ENCODE results near the gene MYCT1.

MYCT1 gene

DNA sequence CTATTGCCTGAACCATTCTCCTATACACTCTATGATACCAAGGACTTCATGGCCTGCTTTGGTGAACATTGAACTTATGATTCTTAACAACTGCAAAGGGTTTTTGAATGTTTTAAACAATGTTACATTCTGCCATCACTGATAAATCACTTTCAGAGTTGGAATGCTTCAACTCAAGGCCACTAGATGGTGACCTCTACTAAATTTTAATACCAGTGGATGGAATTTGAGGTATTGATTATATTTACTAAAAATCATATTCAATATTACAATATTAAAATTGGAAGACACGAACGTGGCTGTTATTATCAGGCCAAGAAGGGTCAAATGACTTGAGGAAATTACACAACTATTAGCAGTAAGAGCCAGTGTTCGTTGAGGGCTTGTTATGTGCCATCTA is 18.6 kb downstream of the MYCT1 start:
- Histone ChIP-seq H3K9me3 (replicated peaks in 1 of 11) (peaks cover 0 to 14% (median 7%) of the 10 kb centered on the region in 11 experiments; a peak in 8 of 22 replicates), H3K36me3 (no peaks in the 10 kb centered on the region), H3K27ac (no peak overlapping the region), H3K4me2 (no peak overlapping the region), H4K20me1 (no peaks in the 10 kb centered on the region), H3K4me3 (no peak overlapping the region), H3K4me1 (peaks cover 0 to 6% (median 2%) of the 10 kb centered on the region in 10 experiments; a peak in 6 of 20 replicates), H3K9ac (no peak overlapping the region), H3K27me3 (no peaks in the 10 kb centered on the region)
- no peak for TF ChIP-seq Cebpa-rat (IDR thresholded peaks at IDR 0.05)

DNA sequence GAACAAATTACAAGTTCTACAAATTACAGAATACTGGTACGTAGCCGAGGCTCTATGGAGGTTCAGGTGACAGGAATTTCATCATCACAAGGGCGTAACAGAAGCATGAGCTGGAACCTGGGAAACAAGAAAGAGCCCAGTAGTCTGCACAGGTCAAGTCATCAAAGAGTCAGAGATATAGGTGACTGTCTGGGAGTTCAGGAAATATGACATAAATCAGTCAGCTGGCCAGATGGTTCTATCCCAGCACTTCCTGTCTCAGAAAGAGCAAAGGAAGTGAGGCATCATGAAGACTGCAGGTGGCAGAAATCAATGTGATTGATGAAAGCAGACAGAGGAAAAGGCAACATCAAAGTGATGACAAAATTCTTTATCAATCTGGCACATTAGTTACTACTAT is 23.3 kb downstream of the MYCT1 start:
- Histone ChIP-seq H3K27me3 (no peaks in the 10 kb centered on the region), H3K4me1 (peaks cover 0 to 6% (median 2%) of the 10 kb centered on the region in 10 experiments; a peak in 6 of 20 replicates), H3K9ac (no peak overlapping the region), H3K36me3 (no peaks in the 10 kb centered on the region), H4K20me1 (no peaks in the 10 kb centered on the region), H3K4me2 (peak overlapping the region in 4 of 11 experiments; percentile 2 to 30 (median 20); a peak in 4 of 22 replicates), H3K27ac (no peak overlapping the region), H3K9me3 (replicated peaks in 1 of 11) (no peaks in the 10 kb centered on the region), H3K4me3 (no peak overlapping the region)
- no peak for TF ChIP-seq Cebpa-rat (IDR thresholded peaks at IDR 0.05)

DNA sequence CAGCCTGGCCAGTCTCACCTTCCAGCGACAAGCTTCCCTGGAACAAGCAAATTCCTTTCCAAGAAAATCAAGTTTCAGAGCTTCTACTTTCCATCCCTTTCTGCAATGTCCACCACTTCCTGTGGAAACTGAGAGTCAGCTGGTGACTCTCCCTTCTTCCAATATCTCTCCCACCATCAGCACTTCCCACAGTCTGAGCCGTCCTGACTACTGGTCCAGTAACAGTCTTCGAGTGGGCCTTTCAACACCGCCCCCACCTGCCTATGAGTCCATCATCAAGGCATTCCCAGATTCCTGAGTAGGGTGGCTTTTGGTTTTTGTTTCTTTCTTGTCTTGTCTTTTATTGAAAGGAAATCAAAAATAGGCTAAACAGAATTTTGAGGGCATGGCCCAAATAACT is 24.3 kb downstream of the MYCT1 start:
- Histone ChIP-seq H4K20me1 (no peaks in the 10 kb centered on the region), H3K4me2 (no peak overlapping the region)
- TF ChIP-seq Cebpa-rat (IDR thresholded peaks at IDR 0.05): no peak

DNA sequence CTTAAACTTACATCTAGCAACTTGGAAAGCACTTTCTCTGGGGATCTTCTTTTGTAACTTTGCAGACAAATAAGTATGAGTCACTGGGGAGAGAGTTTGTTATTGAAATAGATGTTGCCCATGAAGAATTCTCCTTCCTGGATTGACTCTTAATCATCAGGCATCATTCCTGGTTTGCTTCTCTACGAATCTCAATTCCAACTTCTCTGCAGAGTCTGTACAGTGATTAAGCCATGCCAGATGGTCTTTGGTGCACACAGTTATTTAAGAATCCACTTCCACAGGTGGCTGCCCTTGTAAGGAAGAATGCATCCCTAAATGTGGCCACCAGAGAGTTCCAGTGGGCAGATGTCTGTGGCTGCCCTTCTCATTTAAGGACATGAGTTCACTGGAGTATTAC is 25.7 kb downstream of the MYCT1 start:
- Histone ChIP-seq H3K4me2 (no peak overlapping the region), H3K27me3 (no peaks in the 10 kb centered on the region), H4K20me1 (no peaks in the 10 kb centered on the region), H3K9ac (no peak overlapping the region), H3K4me3 (no peak overlapping the region), H3K36me3 (no peaks in the 10 kb centered on the region), H3K27ac (no peak overlapping the region), H3K9me3 (replicated peaks in 1 of 11) (no peaks in the 10 kb centered on the region), H3K4me1 (peaks cover 0 to 6% (median 2%) of the 10 kb centered on the region in 10 experiments; a peak in 6 of 20 replicates)
- TF ChIP-seq Cebpa-rat (IDR thresholded peaks at IDR 0.05): no peak

More for the DNA sequence above, 24.3 kb downstream of the MYCT1 start:
- peaks cover 0 to 6% (median 2%) of the 10 kb centered on the region in 10 experiments; a peak in 6 of 20 replicates for H3K4me1 ChIP-seq
- H3K9me3 ChIP-seq (replicated peaks in 1 of 11): no peaks in the 10 kb centered on the region
- no peak overlapping the region for H3K9ac ChIP-seq
- no peaks in the 10 kb centered on the region for H3K27me3 ChIP-seq
- no peaks in the 10 kb centered on the region for H3K36me3 ChIP-seq
- no peak overlapping the region for H3K27ac ChIP-seq
- no peak overlapping the region for H3K4me3 ChIP-seq

DNA sequence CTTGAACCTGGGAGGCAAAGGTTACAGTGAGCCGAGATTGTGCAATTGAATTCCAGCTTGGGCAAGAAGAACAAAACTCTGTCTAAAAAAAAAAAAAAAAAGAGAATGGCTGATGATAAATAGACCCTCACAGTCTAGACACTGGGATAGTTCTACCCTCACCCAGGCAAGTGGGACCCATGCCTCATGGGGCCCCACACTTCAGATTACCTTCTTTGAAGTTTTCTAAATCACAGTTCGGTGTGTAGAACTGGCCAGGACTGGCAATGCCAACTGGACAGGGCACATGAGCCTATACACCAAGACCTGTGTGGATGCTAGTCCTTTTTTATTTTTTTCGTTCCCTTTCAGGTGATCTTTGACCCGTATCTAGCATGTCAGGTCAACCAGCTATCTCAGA is 28.6 kb downstream of the MYCT1 start:
- no peak overlapping the region for H3K9ac ChIP-seq
- no peaks in the 10 kb centered on the region for H3K27me3 ChIP-seq
- no peaks in the 10 kb centered on the region for H3K36me3 ChIP-seq

DNA sequence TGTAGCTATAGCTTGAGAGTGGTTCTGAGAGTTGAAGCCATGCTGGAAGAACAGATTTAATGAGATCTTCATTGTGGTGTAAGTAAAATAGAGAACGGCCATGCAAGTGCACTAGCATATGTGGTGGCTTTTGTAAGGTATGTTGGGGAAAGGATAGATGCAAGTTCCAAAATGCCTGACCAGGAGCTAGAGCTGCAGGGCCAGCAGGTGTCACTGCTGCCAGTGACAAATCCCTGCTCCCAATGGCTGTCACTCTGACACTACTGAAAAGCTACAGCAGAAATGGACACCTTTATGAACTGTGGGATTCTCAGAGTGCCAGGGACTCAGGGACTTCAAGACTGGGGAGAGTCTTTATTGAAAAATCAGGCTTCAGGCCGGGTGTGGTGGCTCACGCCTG is 29.8 kb downstream of the MYCT1 start:
- no peak overlapping the region for H3K4me3 ChIP-seq
- no peak overlapping the region for H3K9ac ChIP-seq
- H3K36me3 ChIP-seq: no peaks in the 10 kb centered on the region
- no peak overlapping the region for H3K27ac ChIP-seq
- no peak overlapping the region for H3K4me2 ChIP-seq
- TF ChIP-seq Cebpa-rat (IDR thresholded peaks at IDR 0.05): no peak
- H3K9me3 ChIP-seq (replicated peaks in 1 of 11): no peaks in the 10 kb centered on the region
- H4K20me1 ChIP-seq: no peaks in the 10 kb centered on the region
- H3K4me1 ChIP-seq: no peaks in the 10 kb centered on the region
- no peaks in the 10 kb centered on the region for H3K27me3 ChIP-seq

More for the DNA sequence above, 28.6 kb downstream of the MYCT1 start:
- TF ChIP-seq Cebpa-rat (IDR thresholded peaks at IDR 0.05): no peak
- peaks cover 0 to under 1% (median 0%) of the 10 kb centered on the region in 10 experiments; a peak in 2 of 20 replicates for H3K4me1 ChIP-seq
- no peak overlapping the region for H3K27ac ChIP-seq
- H3K4me3 ChIP-seq: no peak overlapping the region
- no peak overlapping the region for H3K4me2 ChIP-seq
- no peaks in the 10 kb centered on the region for H4K20me1 ChIP-seq
- no peaks in the 10 kb centered on the region for H3K9me3 ChIP-seq (replicated peaks in 1 of 11)

DNA sequence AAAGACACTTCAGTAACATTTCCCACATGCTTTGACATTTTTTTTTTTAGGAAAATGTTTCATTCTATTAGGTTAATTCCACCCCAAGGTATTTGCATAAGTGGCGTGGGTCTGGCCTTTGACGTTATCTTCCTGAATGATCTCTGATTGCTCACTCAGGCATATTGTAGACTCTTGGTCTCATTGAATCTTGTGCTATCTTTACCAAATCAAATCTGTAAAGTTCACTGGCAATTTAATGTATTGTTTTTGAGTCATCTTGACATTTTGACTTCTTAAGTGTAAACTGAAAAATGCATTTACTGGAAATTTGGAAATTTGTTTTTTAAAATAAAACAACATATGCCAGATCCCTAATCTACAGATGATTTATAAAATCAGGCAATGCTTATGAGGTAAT is 36.9 kb downstream of the MYCT1 start:
- H3K27me3 ChIP-seq: no peaks in the 10 kb centered on the region

DNA sequence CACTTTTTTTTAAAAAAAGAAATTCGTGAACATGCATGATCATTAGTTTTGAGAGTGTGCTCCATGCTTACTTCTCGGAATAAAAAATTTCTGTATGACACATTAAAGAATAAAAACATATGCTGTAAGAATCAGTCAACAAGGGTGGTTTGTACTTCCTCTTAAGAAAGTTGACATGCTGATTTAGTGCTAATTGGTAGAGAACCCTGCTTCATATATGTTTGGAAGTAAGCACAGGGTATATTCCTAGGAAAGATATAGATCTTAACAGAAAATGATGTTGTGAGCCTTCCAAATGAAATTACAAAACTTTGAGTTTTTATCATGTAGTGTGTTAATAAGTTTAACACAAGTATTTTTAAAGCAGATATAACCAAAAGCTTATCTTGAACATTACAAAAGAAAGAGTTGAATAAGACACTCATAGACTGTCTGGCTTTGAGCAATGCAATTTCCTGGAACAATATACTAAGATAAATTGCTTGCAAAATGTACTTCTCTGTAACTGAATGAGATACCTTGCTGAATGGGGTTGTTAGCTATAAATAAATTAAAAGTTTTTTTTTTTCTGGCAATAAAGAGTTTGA is 39.1 kb downstream of the MYCT1 start:
- Histone ChIP-seq H3K9me3 (replicated peaks in 1 of 11) (no peaks in the 10 kb centered on the region), H3K27me3 (no peaks in the 10 kb centered on the region), H3K36me3 (no peaks in the 10 kb centered on the region), H3K9ac (no peak overlapping the region), H3K27ac (no peak overlapping the region), H3K4me3 (no peak overlapping the region), H3K4me2 (no peak overlapping the region), H3K4me1 (no peaks in the 10 kb centered on the region), H4K20me1 (no peaks in the 10 kb centered on the region)
- no peak for TF ChIP-seq Cebpa-rat (IDR thresholded peaks at IDR 0.05)

More for the DNA sequence above, 36.9 kb downstream of the MYCT1 start:
- Histone ChIP-seq H3K27ac (no peak overlapping the region), H3K4me2 (no peak overlapping the region), H3K4me3 (no peak overlapping the region), H3K9ac (no peak overlapping the region), H3K36me3 (no peaks in the 10 kb centered on the region), H3K9me3 (replicated peaks in 1 of 11) (no peaks in the 10 kb centered on the region), H4K20me1 (no peaks in the 10 kb centered on the region), H3K4me1 (no peaks in the 10 kb centered on the region)
- TF ChIP-seq Cebpa-rat (IDR thresholded peaks at IDR 0.05): no peak

DNA sequence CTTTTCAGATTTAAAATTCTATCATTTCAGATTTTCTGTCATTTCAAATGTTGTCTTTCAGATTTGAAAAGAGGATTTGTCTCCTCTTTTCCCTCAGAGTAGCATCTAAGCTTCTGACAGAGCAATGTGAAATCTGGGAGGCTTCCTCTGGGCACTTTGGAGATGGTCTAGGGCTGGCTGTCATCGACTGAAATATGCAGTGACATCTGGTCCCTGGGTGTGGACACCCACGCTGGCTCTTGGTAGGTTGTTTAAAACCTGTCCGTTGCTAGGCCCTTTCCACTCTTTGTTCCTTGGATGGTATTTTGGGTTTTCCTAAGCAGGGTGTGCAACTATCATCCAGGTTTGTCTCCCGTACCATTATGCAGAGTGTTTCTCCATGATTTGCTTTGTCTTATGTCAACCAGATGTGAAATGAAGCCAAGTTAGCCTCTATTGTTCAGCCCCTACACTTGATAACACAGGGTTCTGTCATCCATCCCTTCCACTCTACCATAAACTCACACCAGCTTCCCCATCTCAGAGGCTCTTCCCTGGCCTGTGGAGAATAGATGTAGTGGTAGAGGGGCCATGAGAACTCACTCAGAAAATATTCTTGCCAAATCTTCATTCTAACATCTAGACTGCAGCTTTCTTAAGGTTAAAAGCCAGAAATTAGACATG is 47.9 kb downstream of the MYCT1 start:
- Histone ChIP-seq H3K36me3 (no peaks in the 10 kb centered on the region), H3K27ac (no peak overlapping the region), H3K9me3 (replicated peaks in 1 of 11) (no peaks in the 10 kb centered on the region), H3K4me1 (no peaks in the 10 kb centered on the region), H3K4me2 (no peak overlapping the region), H3K4me3 (no peak overlapping the region), H3K27me3 (no peaks in the 10 kb centered on the region), H3K9ac (no peak overlapping the region), H4K20me1 (no peaks in the 10 kb centered on the region)
- TF ChIP-seq Cebpa-rat (IDR thresholded peaks at IDR 0.05): no peak

DNA sequence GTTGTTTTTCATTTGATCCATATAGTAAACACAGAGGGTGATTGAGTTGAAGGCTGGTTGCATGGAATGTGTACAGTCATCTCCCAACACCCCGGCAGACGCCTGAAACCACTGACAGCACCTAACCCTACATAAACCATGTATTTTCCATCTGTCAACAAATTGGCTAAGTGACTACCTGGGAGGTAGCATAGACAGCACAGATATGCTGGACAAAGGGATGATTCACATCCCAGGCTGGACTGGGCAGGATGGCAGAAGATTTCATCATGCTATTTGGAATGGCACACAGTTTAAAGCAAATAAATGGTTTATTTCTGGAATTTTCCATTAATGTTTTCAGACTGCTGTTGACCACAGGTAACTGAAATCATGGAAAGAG is 48.5 kb downstream of the MYCT1 start:
- Histone ChIP-seq H3K9ac (no peak overlapping the region), H3K27ac (no peak overlapping the region), H3K27me3 (no peaks in the 10 kb centered on the region), H3K9me3 (replicated peaks in 1 of 11) (no peaks in the 10 kb centered on the region), H3K4me2 (no peak overlapping the region), H3K36me3 (no peaks in the 10 kb centered on the region), H3K4me3 (no peak overlapping the region), H4K20me1 (no peaks in the 10 kb centered on the region), H3K4me1 (no peaks in the 10 kb centered on the region)
- no peak for TF ChIP-seq Cebpa-rat (IDR thresholded peaks at IDR 0.05)

Measured in BLaER1 treated with 17β-estradiol and CSF1 and Interleukin-3, amounts not matched to agents 10 nM and 100 nM (cell line).